DND-41 (cell line): ENCODE data around the gene BTBD10.

Source experiments
- EZH2 ChIP-seq: IDR thresholded peaks from 3 replicates; pipeline ENCODE4 v1.6.1; 2012; ENCODE audit warnings: borderline replicate concordance, low read depth, mild to moderate bottlenecking, moderate library complexity, low read length, inconsistent platforms; ENCODE audit not compliant: severe bottlenecking
- TF ChIP-seq, protein P1 (sequence below): IDR thresholded peaks from 2 replicates; pipeline ENCODE4 v1.5.1; 2012; ENCODE audit warnings: borderline replicate concordance, low read length, moderate library complexity, mild to moderate bottlenecking; ENCODE audit not compliant: poor library complexity, severe bottlenecking; ENCODE audit errors: extremely low read depth

DNA sequence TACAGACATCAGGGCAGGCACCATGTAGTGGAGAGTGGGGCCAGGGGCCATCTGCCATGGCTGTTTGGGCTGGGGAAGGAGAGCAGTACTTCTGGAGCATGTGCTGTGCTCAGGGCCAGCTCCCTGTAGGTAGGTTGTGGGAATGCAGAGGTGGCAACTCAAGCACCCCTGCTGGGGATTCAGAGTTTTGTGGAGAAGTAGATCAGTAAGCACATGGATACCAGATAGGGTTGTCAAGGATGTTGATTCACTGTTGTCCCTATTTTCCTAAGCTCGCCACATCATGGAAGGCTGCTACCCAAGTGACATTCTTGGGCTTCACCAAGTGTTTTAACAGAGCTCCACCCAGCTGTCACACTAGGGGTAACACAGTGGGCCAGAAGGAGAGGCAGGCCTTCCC is 118.2 kb downstream of the BTBD10 start:
- TF ChIP-seq, protein P1, sequence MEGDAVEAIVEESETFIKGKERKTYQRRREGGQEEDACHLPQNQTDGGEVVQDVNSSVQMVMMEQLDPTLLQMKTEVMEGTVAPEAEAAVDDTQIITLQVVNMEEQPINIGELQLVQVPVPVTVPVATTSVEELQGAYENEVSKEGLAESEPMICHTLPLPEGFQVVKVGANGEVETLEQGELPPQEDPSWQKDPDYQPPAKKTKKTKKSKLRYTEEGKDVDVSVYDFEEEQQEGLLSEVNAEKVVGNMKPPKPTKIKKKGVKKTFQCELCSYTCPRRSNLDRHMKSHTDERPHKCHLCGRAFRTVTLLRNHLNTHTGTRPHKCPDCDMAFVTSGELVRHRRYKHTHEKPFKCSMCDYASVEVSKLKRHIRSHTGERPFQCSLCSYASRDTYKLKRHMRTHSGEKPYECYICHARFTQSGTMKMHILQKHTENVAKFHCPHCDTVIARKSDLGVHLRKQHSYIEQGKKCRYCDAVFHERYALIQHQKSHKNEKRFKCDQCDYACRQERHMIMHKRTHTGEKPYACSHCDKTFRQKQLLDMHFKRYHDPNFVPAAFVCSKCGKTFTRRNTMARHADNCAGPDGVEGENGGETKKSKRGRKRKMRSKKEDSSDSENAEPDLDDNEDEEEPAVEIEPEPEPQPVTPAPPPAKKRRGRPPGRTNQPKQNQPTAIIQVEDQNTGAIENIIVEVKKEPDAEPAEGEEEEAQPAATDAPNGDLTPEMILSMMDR, result no peak
- TF ChIP-seq EZH2, result no peak
